GM19328 (cell line): ENCODE results near the gene SDC3.

ENCODE experiments used
- ATAC-seq: cut with Tn5 transposase; IDR thresholded peaks from one replicate; pipeline ENCODE4 v1.9.1; 2021; ENCODE audit warnings: mild to moderate bottlenecking, moderate library complexity; ENCODE audit not compliant: unreplicated experiment

SDC3 gene

DNA sequence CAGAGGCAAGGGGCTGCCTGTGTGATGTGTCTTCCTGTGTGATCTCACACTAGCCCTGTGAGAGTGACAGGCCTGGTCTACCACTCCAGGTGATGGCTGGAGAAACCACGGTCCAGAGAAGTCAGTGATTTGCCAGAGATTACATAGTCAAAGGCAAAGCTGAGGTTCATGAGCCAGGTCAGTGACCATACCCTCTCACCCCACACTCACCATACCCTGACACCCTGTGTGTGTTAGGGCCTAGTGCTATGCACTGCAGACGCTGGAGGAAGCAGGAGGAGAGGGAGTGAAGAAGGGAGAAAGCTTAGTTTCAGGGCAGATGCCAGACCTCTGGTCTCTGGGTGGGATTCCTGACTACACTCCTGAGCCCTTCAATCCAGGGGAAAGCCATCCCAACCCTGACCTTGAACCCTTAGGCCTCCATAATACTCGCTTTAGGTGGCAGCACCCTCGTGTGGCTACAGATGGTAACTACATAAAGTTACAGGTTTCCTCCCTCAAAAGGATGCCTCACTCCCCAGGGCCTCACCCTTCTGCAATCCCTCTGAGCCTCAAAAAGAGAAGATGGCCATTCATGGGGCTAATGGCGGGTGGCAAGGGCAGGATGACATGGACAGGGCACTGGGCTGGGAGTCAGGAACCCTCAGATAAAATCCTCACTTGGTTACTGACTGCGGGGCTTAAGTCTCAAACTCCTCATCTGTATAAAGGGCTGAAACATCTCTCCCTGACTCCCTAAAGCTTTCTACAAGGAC is 20.8 kb upstream of the SDC3 start:
- ATAC-seq, result no peak

GRCh38 chr1:30928789-30929134 is 20.2 kb upstream of the SDC3 start:
- ATAC-seq, result no peak

- no peak for ATAC-seq
Observed at GRCh38 chr1:30928171-30928570, 19.6 kb upstream of the SDC3 start.

GRCh38 chr1:30927448-30927847 is 18.9 kb upstream of the SDC3 start:
- no peak for ATAC-seq

DNA sequence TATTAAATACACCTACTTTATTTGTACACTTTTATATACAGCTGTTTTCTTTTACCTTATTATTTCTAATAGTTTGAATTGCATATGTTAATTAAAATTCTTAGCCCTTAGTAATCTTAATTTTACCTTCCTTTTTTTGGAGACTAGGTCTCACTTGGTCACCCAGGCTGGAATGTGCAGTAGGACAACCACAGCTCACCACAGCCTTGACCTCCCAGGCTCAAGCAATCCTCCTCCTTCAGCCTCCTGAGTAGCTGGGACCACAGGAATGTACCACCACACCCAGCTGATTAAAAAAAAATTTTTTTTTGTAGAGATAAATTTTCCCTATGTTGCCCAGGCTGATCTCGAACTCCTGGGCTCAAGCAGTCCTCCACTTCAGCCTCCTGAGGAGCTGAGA is 15.0 kb upstream of the SDC3 start:
- ATAC-seq, result no peak

DNA sequence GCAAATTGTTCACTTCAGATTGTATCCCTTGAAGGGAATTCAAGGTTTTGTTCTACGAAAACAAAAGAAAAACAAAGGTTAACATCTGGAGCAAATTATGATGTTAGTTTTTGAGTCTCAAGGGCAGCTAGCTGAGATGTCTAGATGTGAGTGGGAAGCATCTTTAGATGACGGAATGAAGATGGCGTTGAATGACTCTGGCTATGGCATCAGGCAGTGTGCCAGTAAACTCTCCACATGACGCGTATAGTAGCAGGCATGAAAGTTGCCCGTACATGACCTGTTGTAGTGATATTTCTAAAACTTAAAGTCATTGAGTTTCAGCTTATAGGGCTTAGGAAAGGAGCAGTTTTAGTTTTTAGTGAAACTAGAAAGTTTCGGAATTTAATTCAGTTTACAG is 12.3 kb upstream of the SDC3 start:
- ATAC-seq, result no peak

GRCh38 chr1:30919025-30919881 is 10.7 kb upstream of the SDC3 start:
- no peak for ATAC-seq

DNA sequence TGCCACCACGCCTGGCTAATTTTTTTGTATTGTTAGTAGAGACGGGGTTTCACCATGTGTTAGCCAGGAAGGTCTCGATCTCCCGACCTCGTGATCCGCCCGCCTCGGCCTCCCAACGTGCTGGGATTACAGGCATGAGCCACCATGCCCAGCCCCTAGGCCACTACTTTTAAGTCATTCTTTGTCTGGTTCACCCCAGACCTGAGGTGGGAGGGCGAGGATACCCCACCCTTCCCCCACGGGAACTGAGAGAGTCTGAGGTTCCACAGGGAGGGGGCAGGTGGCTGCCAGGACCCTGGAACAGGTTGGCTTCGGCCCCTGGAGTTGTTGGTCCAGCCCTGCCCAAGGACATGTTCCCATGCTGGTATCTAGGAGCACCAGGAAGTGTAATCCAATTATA is 7.7 kb upstream of the SDC3 start:
- no peak for ATAC-seq

DNA sequence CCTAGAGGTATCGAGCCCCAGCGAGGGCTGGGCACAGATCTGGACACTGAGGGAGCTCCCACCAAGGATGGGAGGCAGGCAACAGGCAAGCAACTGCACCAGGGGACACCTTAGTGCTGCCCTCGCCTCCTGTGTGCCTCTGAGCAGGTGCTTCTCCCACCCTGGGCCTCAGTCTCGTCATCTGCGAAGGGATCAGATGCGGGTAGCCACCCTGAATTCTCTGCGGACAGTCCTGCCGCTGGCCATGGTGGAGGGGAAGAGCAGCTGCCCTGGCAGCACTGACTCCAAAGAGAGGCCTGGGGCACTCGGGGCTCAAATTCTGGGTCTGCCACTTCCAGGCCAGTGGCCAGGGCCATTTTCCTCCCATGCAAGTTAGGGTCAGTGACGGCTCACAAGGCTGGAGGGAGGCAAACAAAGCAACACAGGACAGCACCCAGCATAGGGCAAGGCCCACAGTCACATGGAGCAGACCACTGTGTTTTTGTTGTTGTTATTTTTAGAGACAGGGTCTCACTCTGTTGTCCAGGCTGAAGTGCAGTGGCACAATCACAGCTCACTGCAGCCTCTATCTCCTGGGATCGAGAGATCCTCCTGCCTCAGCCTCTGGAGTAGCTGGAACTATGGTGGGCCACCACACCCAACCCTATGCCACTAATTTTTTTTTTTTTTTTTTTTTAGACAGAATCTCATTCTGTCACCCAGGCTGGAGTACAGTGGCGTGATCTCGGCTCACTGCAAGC is 7.1 kb upstream of the SDC3 start:
- ATAC-seq, result no peak

DNA sequence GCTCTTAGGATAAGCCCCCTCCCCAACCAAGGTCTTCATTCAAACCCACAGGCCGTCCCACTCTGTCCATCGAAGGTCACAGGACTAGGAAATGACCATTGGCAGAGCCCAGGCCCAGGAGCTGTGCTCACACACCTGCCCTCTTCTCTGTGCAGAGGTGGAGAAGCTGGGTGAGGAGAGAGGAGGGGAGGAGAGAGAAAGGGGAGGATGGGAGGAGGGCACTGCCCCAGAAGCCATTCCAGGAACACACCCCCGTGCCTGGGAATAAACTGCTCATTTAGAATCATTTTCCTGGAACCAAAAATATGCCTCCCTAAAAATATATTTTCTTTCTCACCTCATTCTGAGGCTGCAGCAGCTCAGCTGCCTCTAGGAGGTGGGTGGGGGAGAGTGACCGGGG is 6.4 kb upstream of the SDC3 start:
- no peak for ATAC-seq

GRCh38 chr1:30914587-30914922 is 6.0 kb upstream of the SDC3 start:
- no peak for ATAC-seq

DNA sequence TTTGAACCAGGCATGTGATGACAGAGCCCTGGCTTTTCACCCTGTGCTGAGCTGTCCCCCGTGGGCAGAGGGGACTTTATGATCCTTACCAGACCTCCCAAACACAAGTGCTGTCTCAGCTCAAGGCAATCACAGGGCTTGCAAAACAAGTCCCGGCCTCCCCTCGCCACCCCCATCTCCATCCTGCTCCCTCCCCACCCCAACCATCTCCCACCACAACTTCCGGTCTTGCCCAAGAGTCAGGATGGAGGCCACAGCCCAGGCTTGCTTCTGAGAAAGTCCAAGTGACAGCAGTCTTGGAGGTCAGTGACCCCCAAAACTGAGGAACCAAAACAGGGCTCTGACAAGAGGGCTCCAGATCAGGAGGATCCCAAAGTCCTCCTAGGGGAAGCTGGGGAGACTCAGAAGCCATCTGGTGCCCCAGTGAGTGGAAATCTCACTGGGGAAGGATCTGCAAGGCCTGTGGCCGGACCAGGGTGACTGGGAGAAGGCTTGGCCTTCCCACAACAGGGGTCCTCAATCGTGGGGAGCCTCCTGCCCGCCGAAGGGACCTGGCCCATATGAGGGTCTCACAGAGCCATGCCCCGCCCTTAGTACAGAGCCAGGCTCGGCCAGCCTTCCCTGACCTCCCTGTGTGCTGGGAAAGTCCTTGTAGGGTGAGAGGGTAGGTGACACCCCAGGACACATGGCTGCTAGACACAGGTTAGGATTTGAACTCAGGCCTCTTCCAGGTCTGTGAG is 4.5 kb upstream of the SDC3 start:
- no peak for ATAC-seq

DNA sequence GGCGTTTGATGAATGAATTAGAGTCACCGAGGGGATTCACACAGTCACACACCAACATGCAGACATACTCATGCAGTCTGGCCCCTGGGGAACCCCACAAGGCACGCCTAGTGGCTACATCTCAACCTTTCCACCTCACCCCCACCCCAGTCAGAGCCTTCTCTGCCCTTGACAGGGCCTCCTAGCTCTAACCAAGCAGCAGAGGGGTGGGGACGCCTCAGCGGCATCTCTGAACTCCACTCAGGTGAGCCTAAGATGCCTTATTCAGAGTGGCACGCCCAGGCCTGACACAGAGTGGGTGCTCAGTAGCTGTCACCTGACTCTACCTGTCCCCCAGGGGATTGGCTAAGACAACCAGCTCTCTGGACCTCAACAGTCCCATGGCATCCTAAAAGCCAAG is 3.7 kb upstream of the SDC3 start:
- ATAC-seq, result no peak

GRCh38 chr1:30911059-30911954 is 2.7 kb upstream of the SDC3 start:
- no peak for ATAC-seq

DNA sequence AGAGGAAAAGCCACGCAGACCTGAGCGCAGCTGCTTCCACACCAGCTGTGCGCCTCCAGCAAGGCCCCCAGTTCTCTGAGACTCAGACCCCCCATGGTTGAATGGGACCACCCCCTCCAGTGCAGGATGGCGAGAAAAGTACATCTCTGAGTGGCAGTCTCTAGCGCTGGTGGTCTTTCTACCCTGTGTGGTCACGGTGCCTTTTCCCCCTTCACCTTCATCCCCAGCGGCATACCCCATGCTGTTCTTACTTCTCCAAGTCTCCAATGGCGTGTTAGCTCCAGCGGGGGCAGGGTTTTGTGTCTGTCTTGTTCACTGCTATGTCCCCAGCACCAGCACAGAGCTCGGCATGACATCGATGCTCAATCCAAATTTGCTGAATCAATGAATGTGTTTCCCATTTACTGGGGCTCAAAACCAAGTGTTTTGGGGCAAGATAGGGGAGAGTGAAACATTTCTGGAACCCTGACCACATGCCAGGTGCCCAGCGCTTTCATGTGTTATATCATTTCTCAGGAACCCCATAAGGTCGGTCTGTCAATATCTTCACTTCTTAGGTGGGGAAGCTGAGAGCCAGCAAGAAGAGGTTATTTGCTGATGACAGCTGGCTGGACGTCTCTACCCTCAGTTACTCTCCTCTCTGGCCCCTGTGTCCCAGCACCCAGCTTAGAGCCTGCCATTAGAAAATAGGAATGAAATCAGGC is 959 bp upstream of the SDC3 start:
- no peak for ATAC-seq

- ATAC-seq, result no peak
Observed at GRCh38 chr1:30908316-30908695, 252 bp downstream of the SDC3 start.

DNA sequence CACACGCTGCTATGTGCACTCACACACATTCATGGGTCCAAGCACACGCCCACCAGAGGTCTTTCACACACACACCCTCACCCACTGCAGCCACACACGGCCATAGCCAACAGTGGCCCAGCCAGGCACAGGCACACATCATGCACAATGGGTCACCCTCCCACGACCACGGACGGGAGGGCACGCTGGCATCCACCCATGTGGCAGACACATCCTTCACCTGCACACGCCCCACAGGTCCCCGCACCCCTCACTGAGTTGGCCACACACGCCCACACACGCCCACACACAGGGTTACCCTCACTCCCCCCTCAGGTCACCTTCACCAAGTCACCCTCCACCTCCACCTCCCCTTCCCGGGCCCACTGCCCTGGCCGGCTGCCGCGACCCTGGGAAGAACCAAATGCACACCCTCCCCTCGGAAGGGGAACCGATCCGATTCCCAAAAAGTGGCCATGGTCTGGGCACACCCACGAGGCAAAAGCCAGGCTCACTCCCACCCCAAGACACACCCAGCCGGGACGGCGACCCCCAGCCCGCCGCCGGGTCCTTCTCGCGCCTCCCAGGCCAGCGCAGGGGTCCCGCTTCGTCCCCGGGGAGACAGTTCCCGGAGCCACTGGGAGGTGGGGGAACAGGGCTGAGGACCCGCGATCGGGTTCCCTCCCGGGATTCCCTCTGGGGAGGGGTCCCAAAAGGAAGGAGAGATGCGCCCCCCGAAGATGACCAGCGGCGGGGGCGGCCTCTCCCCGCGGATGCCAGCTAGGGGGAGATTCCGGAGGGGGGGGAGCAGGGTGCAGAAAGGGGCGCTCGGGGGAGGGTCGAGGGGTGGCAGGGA is 860 bp downstream of the SDC3 start:
- ATAC-seq, result no peak

- no peak for ATAC-seq
Observed at GRCh38 chr1:30906631-30907441, 1.7 kb downstream of the SDC3 start.
